ENCODE measurements around the gene KCNMB1.

GRCh38 chr5:170403675-170404074 is 14.5 kb upstream of the KCNMB1 start:
- TF ChIP-seq CTCF (IDR thresholded peaks at IDR 0.05; ENCODE audit: low read depth, low read length, poor library complexity, severe bottlenecking) = no peak
- TF ChIP-seq EZH2phosphoT487 (IDR thresholded peaks at IDR 0.05; ENCODE audit: borderline replicate concordance, low read length) = no peak
